Right hindlimb (tissue), 1 donor: ENCODE data around the gene CTTNBP2NL.
"Not testable (repeated sequence)": the region's sequence is repeated elsewhere in the genome, so short reads cannot be mapped to it uniquely, and the experiment has no call there.

ENCODE experiments used
- DNase-seq: peaks from one replicate; pipeline ENCODE4 v3.0.0-alpha.2; 2018

Gene CTTNBP2NL

DNA sequence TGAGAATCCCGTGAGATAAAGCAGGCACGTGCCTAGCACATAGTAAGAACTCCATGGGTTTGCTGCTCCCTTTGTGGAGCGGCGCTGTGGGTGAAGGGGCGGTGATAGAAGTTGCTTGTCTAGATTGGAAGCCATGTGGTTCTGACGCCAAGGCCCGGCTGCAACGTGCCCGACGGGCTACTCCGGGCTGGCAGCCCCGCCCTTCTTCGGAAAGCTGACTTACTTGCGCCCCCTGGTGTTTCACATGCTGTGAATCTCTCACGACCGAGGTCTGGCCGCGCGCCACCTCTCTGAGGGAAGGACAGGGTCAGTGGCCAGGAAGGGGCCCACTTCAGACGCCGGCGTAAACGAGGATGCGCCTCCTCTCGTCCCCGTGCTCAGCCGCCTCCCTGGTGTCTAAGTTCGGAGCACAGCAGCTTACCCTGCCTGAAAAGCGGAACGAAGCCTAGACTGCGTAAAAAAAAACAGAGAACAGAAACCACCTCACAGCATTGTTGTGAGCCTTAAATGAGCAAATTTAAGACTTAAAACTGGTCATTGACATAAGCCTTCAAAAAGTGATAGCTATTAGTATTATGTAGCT lies 70.2 kb downstream of the CTTNBP2NL start:
- peak; percentile 95 for DNase-seq

DNA sequence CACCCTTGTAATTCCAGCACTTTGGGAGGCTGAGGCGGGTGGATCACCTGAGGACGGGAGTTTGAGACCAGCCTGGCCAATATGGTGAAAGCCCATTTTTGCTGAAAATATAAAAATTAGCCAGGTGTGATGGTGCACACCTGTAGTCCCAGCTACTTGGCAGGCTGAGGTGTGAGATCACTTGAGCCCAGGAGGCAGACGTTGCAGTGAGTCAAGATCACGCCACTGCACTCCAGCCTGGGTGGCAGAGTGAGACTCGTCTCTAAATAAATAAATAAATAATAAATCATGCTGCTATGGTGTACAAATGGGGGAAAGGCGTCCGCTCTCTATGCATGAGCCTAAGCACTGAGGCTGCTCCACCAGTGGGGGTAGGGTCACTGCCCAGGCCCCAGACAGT lies 74.3 kb downstream of the CTTNBP2NL start:
- DNase-seq = not testable (repeated sequence)

DNA sequence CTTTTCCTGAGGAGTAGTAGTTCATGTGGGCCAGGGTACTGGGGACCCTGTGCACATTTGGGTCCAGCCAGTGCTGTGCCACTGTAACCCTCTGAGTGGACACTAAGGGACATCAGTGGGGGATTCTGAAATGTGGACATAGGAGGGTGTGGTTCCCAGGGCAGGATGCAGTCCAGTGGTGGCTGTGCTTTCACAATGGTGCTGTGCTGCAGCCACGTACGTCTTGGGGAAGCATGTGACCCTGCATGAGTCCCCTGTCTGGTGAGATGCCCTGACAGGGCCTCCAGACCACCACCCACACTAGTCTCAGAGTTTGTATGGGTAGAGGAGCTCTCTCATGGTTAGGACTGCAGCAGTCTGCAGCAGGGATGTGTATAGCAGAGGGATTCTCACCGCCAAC lies 75.0 kb downstream of the CTTNBP2NL start:
- DNase-seq = no peak

DNA sequence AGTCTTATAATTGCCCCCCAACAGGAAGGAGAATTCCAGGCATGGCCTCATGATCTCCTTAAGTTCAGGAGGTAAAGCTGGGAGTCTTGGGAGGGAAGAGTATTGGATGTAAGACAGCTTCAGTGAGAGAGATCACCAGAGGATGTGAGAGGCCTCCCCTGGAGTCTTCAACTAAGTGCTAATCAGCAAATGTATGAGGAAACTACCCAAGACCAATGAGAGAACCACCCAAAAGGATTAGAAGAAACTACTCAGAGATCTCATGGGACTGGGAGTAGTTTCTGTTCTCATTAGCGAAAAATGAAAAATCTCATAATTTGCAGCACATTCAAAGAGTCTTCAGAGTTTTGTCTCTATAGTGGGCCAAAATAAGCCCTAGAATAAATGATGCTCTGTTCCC lies 76.1 kb downstream of the CTTNBP2NL start:
- no peak for DNase-seq

DNA sequence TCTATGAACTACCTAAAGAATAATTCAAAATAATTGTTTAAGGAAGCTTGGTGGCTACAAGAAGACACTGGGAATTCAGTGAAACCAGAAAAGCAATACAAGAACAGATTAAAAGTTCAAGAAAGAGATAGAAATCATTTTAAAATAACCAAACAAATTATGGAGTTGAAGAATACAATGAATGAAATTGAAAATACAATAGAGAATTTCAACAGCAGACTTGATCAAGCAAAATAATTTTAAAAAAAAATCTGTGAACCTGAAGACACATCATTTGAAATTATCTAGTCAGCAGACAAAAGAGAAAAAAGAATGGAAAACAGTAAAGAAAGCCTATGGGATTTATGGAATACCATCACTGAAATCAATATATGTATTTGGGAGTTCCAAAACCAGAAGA lies 81.5 kb downstream of the CTTNBP2NL start:
- no peak for DNase-seq

DNA sequence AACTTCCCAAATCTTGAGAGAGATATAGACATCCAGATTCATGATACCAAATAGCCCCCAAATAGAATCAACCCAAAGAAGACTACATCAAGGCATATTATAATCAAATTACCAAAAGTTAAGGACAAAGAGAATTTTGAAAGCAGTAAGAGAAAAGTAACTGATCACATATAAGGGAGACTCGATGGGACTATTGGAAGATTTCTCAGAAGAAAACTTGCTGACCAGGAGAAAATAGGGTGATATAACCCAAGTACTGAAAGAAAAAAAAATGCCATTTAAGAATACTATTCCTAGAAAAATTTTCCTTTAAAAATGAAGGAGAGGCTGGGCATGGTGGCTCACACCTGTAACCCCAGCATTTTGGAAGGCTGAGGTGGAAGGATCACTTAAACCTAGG lies 82.3 kb downstream of the CTTNBP2NL start:
- DNase-seq = no peak

DNA sequence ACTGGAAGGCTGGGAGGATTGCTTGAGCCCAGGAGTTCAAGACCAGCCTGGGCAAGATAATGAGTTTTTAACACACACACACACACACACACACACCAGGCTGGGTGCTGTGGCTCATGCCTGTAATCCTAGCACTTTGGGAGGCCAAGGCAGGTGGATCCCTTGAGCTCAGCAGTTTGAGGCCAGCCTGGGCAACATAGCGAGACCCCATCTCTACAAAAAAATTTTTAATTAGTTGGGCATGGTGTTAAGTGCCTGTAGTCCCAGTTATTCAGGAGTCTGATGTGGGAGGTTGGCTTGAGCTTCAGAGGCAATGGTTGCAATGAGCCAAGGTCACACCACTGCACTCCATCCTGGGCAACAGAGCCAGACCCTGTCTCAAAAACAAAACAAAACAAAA lies 90.0 kb downstream of the CTTNBP2NL start:
- DNase-seq = not testable (repeated sequence)

DNA sequence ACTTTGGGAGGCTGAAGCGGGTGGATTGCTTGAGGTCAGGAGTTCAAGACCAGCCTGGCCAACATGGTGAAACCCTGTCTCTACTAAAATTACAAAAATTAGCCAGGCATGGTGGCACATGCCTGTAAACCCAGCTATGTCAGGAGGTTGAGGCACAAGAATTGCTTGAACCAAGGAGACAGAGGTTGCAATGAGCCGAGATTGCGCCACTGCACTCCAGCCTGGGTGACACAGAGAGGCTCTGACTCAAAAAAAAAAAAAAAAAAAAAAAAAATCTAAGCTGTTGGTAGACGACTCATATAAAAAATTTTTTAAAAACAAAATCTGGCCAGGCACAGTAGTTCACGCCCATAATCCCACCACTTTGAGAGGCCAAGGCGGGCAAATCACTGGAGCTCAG lies 91.7 kb downstream of the CTTNBP2NL start:
- DNase-seq = not testable (repeated sequence)

DNA sequence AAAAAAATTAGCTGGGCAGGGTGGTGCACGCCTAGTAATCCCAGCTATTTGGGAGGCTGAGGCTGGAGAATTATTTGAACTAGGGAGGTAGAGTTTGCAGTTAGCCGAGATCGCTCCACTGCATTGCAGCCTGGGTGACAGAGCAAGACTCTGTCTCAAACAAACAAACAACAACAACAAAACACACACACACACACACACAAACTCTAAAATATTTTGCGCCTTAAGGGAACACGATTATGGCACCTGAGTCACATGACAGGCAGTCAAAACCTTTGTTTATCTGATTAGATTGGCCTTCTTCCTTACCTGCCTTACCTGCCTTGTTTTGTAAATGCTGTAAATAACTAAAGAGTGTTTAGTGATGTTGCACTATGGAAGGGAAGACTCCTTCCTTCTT lies 92.1 kb downstream of the CTTNBP2NL start:
- no peak for DNase-seq

DNA sequence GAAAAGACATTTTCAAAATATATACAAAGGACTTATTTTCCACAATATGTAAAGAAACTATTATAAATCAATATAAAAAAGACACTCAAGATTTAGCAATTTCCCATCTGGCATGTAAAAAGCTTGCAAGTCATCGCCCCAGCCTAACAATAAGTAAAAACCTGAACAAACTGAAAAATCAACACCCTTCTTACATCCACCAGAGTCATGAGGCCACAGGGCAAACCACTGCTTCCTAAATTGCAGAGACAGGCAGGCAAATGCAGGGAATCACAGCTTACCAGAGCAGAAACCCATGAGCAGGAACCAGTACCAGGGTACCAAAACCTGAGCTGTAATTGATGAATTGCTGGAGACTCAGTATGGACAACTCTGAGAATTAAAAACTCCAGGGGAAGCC lies 96.1 kb downstream of the CTTNBP2NL start:
- DNase-seq = no peak

DNA sequence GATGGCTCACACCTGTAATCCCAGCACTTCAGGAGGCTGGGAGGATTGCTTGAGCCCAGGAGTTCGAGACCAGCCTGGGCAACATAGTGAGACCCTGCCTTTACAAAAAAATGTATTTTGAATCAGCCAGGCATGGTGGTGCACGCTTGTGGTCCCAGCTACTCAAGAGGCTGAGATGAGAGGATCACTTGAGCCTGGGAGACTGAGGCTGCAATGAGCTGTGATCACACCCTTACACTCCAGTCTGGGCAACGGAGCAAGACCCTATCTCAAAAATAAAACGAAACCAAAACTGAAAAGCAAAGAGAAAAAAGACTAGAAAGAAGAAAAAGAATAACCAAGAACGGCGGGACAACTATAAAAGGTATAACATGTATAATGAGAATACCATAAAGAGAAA lies 97.3 kb downstream of the CTTNBP2NL start:
- no peak for DNase-seq

DNA sequence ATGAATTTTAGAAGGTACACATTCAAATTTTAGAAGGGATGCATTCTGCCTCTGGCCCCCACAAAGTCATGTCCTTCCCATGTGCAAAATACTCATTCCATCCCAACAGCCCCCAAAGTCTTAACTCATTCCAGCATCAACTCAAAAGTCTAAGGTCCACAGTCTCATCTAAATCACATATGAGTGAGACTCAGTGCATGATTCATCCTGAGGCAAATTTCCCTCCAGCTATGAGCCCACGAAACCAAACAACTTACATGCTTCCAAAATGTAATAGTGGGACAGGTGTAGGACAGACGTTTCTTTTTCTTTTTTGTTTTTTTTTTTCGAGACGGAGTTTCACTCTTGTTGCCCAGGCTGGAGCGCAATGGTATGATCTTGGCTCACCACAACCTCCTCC lies 100.3 kb downstream of the CTTNBP2NL start:
- DNase-seq = no peak

DNA sequence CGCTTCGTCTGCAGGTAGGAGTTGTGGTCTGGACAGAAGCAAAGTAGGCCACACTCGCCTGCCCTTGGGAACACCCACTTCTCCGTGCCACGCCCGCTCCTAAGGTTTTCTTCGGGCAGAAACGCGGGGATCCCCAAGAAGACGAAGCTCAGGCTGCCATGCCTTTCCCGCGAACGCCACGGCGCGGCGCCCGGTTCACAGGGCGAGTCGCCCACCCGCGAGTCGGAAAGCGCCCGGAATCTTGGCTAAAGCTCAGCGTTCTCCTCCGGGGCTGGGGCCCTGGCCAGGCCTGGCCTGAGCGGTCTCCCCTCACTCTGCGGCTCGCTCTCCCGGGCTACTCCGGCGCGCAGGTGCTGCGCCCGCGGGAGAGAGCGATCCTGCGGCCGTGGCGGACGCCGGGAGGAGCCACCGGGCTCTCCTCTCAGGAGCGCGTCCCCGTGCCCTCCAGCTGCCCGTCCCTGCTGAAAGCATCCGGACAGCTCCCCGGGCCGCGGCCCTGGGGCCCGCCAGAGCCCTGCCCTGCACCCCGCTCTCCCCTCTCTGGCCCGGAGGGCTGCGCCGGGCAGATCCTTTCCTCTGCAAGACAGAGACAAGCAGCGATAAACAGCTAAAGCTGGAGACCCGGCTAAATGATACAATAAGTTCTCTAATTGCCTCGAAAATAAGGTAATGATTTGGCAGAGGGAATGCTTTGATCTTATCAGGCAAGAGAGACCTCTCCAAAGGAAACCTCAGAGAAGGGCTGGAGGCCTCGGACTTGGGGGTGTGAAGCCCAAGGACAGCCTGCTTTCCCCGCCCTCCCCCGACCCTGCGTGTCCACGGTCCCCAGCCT lies 106.0 kb downstream of the CTTNBP2NL start:
- peak; percentile 84 for DNase-seq

DNA sequence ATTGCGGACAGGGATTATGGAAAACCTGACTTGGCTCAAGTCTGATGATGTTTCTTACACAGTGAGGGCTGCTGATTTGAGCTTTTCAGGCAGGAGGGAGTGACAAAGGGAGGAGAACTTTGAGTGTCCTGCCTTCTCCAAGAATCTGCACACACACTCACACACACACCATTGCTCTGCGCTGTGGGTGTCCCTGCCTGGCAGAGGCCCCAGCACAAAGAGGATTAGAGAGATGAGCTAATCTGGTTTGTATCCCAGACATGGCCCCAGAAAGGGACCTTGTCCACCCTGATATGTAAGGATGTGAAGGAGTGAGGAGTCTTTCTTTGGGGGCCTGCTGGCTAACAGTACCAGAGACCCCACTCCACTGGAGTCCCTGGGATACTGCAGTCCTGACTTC lies 106.8 kb downstream of the CTTNBP2NL start:
- peak; percentile 46 for DNase-seq

DNA sequence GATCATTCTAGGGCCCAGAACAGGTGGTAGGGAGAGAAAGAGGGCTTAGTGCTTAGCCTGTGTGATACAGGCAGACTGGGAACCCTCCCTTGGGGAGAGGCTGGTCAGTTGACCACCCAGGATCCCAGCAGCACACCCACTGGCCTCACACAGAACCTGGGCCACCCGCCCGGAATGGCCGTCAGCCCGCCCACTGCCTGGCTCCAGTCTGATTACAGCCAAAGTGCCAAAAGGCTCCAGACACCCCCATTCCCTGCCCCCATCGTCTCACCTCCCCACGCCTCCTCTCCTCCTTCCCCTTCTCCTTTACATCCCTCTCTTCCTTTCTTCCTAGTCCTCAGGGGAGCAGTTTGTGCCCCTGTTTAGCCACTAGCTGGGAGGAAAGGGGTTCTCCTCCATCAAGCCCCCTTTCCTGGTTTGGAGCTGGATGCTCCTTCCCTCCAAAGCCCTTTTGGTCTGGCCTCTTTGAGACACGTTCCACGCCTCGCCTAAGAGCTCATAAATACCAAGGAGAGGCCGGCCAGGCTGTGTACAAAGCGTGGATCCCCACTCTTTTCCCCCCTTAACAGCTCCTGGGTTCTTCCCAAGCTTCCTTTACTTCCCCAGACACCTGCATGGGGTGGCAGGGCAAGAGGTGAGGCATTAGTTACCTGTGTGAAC lies 108.1 kb downstream of the CTTNBP2NL start:
- peak; percentile 48 for DNase-seq

DNA sequence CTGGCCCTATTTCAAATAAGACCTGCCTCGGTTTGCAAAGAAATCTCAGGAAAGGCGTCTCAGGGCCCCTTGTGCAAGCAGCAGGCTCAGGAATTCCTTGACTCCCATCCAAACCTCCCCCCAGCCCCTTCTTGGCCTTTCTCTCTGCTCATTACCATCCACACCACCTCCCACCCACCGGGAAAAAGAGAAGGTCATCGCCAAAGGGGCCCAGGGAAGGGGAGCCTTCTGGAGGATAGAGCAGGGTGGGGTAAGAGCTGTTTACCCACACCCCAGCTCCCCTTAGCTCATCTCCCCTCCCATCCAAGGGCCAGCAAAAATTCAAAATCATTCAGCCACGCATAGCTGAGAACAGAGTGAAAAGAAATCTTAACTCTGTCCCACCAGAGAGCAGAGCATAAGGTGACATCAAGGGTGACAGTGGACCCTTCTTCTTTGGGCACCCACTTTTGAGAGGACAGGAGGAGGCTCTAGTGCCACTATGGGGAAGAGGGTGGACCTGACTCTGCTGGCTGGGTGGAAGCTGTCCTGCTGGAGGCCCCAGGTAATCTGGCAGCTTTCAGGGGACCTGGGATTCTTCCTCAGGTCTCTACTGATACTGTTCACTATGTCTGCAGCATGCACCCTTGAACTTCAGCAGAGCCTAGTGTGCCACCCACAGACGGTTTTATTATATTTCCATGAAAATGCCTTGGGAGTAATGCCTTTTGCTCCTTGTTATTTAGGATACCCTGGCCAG lies 108.8 kb downstream of the CTTNBP2NL start:
- peak; percentile 53 for DNase-seq

DNA sequence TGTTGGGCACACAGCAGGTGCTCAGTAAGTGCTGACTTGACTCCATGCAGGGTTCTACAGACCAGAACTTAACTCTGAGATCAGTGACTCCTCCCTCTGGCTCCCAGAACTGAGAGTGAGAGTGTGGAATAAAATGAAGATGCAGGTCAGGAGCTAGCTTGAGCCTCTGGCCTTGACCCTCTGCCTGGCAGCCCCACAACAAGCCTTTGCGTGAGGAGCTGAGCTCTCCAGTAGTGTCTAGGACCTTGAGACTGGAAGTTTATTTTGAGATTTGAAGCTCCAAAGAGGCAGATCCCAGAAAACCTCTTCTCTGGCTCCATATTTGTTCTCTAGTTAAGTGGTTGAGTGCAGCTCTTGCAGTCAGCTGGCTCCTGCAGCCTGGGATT lies 109.4 kb downstream of the CTTNBP2NL start:
- no peak for DNase-seq

DNA sequence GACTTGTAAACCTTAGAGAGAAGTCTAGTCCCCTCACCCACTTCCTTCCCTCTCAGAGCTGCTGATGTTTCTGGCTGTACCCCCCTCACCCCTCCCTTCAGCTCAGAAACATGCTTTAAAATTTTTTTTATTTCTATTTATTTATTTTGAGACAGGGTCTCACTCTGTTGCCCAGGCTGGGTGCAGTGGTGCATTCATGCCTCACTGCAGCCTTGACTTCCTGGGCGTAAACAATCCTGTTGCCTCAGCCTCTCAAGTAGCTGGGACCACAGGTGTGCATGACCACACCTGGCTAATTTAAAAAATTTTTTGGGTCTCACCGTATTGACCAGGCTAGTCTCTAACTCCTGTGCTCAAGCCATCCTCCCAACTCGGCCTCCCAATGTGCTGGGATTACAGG lies 109.9 kb downstream of the CTTNBP2NL start:
- DNase-seq = no peak

DNA sequence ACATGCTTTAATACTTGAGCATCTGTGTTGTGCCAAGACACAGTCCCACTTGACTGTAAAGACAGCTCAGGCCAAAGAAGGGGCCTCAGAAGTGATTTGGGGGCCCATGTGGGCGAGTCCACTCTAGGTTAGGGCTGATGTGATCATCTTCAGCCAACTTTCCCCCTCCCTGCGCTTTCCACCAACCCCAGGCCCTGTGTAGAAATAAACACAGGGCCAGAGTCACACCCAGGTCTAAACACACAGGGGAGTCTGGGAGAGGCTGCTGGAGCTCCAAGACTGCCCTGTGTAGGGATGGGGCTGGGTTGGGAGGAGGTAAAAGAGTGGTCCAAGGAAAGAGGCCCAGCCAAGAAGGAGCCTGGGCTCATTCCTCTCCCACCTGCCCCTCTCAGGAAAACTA lies 110.3 kb downstream of the CTTNBP2NL start:
- peak; percentile 61 for DNase-seq

DNA sequence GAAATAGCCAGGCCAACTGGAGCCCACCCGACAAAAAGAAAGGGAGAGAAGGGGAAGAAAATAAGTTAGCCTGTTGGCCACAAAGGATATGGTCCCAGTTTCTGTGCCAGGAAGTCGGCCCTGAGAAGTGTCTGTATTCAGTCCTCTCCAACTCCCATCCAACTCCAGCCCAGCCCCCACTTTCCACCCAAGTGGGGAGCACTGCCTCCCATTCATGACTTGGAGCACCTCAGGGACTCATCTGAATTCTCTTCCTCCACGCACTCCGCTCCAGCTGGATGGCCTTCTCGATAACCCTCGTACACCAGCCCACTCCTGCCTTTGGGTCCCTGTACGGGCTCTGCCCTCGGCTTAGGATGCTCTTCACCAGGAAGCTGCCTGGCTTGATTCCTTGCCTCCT lies 110.7 kb downstream of the CTTNBP2NL start:
- DNase-seq = no peak

DNA sequence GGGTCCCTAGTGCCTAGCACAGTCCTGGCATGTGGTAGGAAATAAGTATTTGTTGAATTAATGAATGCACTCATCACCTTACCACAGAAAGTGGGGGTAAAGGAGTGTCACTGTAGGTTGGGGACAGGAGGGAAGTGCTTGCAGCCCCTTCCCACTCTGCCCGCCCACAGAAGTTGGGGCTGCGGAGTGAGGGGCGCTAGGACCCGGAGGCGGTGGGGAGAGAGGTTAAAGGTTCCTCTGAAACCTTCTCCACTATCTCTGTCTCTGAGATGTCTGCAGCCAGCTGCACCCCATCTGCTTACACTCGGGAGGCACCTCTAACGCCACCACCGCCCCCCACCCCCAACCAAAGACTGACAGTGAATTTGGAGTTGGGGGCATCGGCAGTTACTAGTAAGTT lies 111.3 kb downstream of the CTTNBP2NL start:
- DNase-seq = no peak

DNA sequence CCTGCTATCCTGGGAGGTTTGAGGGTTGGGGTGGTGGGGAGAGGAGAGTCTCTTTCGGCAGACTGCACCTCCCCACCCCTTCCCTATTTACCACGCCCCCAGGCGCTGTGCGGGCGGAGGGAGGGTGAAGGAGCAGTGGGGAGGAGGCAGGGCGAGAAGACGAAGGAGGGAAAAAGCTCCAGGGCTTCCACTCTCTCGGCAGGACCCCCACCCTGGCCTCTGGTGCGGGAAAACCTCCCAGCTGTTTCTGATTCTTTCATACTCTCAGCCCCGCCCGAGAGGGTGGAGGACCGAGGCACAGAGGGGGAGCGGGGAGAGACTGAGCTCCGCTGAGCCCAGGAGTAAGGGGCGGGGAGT lies 111.9 kb downstream of the CTTNBP2NL start:
- peak; percentile 68 for DNase-seq

DNA sequence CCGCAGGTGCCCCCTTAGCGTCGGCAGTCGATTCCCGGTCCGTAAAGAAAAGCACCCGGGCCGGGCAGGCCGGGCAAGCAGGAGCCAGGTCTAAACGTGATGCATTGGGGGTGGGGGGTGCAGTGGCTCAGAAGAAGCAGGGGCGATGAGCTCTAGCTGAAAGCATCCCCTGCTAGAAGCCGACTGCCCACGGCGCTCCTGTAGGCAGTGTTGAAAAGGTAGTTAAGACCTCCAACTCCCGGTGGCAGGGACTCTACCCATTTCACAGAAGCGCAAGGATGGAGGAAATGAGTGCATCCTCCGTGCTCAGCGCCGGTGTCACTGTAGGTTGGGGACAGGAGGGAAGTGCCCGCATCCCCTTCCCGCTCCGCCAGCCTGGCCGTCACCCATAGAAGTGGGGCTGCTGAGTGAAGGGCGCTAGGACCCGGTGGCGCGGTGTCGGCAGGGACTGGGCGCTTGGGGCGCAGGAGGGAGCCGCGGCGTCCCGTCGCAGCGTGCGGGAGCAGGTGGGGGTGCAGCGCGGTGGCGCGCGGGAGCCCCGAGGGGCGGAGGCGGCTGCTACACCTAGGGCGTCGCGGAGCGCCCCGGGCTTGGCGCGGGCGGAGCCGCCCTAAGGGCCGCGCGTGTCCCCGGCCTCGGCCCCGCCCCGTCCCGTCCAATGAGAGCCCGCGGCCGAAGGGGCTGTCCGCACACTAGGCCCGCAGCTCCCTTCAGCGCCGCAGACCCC lies 112.4 kb downstream of the CTTNBP2NL start, which contains the start of gene WNT2B:
WNT2B (plus strand) TSS at position 688 of the 727 bp plus-strand sequence. CDS start 298 bp downstream, outside the sequence.
- DNase-seq = peak; percentile 47
